ENCODE data around the gene ARL5C.
A peak's percentile ranks its signal among the peaks of the same experiment; 100 is the strongest.

Gene ARL5C

GRCh38 chr17:39161962-39162361, 4.0 kb downstream of the ARL5C start:
- Histone ChIP-seq H3K4me3 (ENCODE audit: low read depth, low read length) (no peak overlapping the region), H3K4me1 (ENCODE audit: control insufficient read depth in 1 of 2, insufficient read depth in 2 of 2, low read length in 2 of 2) (peaks cover 21 to 23% of the 10 kb centered on the region in 2 experiments), H2BK120ac (ENCODE audit: insufficient read depth, low read length, poor library complexity) (no peak overlapping the region), H3K4ac (ENCODE audit: low read depth, low read length) (no peak overlapping the region), H3K27ac (ENCODE audit: low read depth, low read length) (no peak overlapping the region), H2BK5ac (ENCODE audit: low read depth, low read length, poor library complexity) (no peak overlapping the region), H3K36me3 (ENCODE audit: control insufficient read depth in 1 of 2, insufficient read depth in 2 of 2, low read length in 2 of 2) (no peaks in the 10 kb centered on the region), H3K27me3 (ENCODE audit: insufficient read depth, low read length) (peaks cover 9% of the 10 kb centered on the region), H2BK12ac (ENCODE audit: low read length) (no peak overlapping the region), H3K79me1 (ENCODE audit: low read length) (peaks cover 4% of the 10 kb centered on the region), H3K14ac (ENCODE audit: low read length) (no peak overlapping the region), H4K8ac (ENCODE audit: low read depth, low read length) (no peak overlapping the region), H4K91ac (ENCODE audit: low read depth, low read length) (no peak overlapping the region), H2AK5ac (ENCODE audit: low read length) (no peak overlapping the region), H3K23ac (ENCODE audit: low read length) (no peak overlapping the region), H3K9ac (ENCODE audit: low read length) (no peak overlapping the region), H3K9me3 (ENCODE audit: insufficient read depth, low read depth, low read length) (no peaks in the 10 kb centered on the region), H3K79me2 (ENCODE audit: control insufficient read depth, insufficient read depth, low read length, poor library complexity) (peaks cover 3% of the 10 kb centered on the region), H3K4me2 (ENCODE audit: low read length) (no peak overlapping the region), H3K18ac (ENCODE audit: low read length) (no peak overlapping the region), H2AFZ (ENCODE audit: insufficient read depth, low read length, poor library complexity) (no peak overlapping the region), H4K12ac (ENCODE audit: low read depth, low read length) (no peak overlapping the region)
- no peak for DNase-seq
- WGBS (ENCODE audit: extremely low coverage, insufficient coverage, insufficient read length), result no CpG with 5 or more reads among the region's 2 CpGs

GRCh38 chr17:39158623-39159022, 7.3 kb downstream of the ARL5C start:
- no peak overlapping the region for H2AK5ac ChIP-seq (ENCODE audit: low read length)
- no peak overlapping the region for H3K14ac ChIP-seq (ENCODE audit: low read length)
- peaks cover 2% of the 10 kb centered on the region for H3K79me2 ChIP-seq (ENCODE audit: control insufficient read depth, insufficient read depth, low read length, poor library complexity)
- no peak overlapping the region for H3K4me3 ChIP-seq (ENCODE audit: low read depth, low read length)
- no peaks in the 10 kb centered on the region for H3K36me3 ChIP-seq (ENCODE audit: control insufficient read depth in 1 of 2, insufficient read depth in 2 of 2, low read length in 2 of 2)
- peak in 1 of 2 donors; percentile 55 for DNase-seq
- no peak overlapping the region for H4K12ac ChIP-seq (ENCODE audit: low read depth, low read length)
- no peaks in the 10 kb centered on the region for H3K27me3 ChIP-seq (ENCODE audit: insufficient read depth, low read length)
- H3K4me1 ChIP-seq (ENCODE audit: control insufficient read depth in 1 of 2, insufficient read depth in 2 of 2, low read length in 2 of 2), result peaks cover 8 to 10% of the 10 kb centered on the region in 2 experiments
- no peak overlapping the region for H3K23ac ChIP-seq (ENCODE audit: low read length)
- H3K4me2 ChIP-seq (ENCODE audit: low read length), result no peak overlapping the region
- H2BK5ac ChIP-seq (ENCODE audit: low read depth, low read length, poor library complexity), result no peak overlapping the region
- no CpG with 5 or more reads among the region's 2 CpGs for WGBS (ENCODE audit: extremely low coverage, insufficient coverage, insufficient read length)
- H2BK120ac ChIP-seq (ENCODE audit: insufficient read depth, low read length, poor library complexity), result no peak overlapping the region
- no peak overlapping the region for H2AFZ ChIP-seq (ENCODE audit: insufficient read depth, low read length, poor library complexity)
- H3K9ac ChIP-seq (ENCODE audit: low read length), result no peak overlapping the region
- H4K8ac ChIP-seq (ENCODE audit: low read depth, low read length), result no peak overlapping the region
- no peak overlapping the region for H2BK12ac ChIP-seq (ENCODE audit: low read length)
- no peaks in the 10 kb centered on the region for H3K9me3 ChIP-seq (ENCODE audit: insufficient read depth, low read depth, low read length)
- no peak overlapping the region for H3K18ac ChIP-seq (ENCODE audit: low read length)
- no peak overlapping the region for H3K4ac ChIP-seq (ENCODE audit: low read depth, low read length)
- peaks cover 3% of the 10 kb centered on the region for H3K79me1 ChIP-seq (ENCODE audit: low read length)
- H3K27ac ChIP-seq (ENCODE audit: low read depth, low read length), result no peak overlapping the region
- H4K91ac ChIP-seq (ENCODE audit: low read depth, low read length), result no peak overlapping the region

GRCh38 chr17:39156491-39156890, 9.5 kb downstream of the ARL5C start:
- H4K12ac ChIP-seq (ENCODE audit: low read depth, low read length), result no peak overlapping the region
- peaks cover 3% of the 10 kb centered on the region for H3K79me1 ChIP-seq (ENCODE audit: low read length)
- no CpG with 5 or more reads among the region's 7 CpGs for WGBS (ENCODE audit: extremely low coverage, insufficient coverage, insufficient read length)
- H3K27me3 ChIP-seq (ENCODE audit: insufficient read depth, low read length), result peaks cover 3% of the 10 kb centered on the region
- H3K9me3 ChIP-seq (ENCODE audit: insufficient read depth, low read depth, low read length), result no peaks in the 10 kb centered on the region
- H2BK12ac ChIP-seq (ENCODE audit: low read length), result no peak overlapping the region
- peaks cover 2% of the 10 kb centered on the region for H3K79me2 ChIP-seq (ENCODE audit: control insufficient read depth, insufficient read depth, low read length, poor library complexity)
- H2BK5ac ChIP-seq (ENCODE audit: low read depth, low read length, poor library complexity), result no peak overlapping the region
- H3K4ac ChIP-seq (ENCODE audit: low read depth, low read length), result no peak overlapping the region
- H3K14ac ChIP-seq (ENCODE audit: low read length), result no peak overlapping the region
- no peak overlapping the region for H3K23ac ChIP-seq (ENCODE audit: low read length)
- H3K4me1 ChIP-seq (ENCODE audit: control insufficient read depth in 1 of 2, insufficient read depth in 2 of 2, low read length in 2 of 2), result peaks cover 13 to 21% of the 10 kb centered on the region in 2 experiments
- H2AFZ ChIP-seq (ENCODE audit: insufficient read depth, low read length, poor library complexity), result no peak overlapping the region
- H3K18ac ChIP-seq (ENCODE audit: low read length), result no peak overlapping the region
- H3K9ac ChIP-seq (ENCODE audit: low read length), result no peak overlapping the region
- no peak overlapping the region for H4K8ac ChIP-seq (ENCODE audit: low read depth, low read length)
- H2BK120ac ChIP-seq (ENCODE audit: insufficient read depth, low read length, poor library complexity), result no peak overlapping the region
- H3K36me3 ChIP-seq (ENCODE audit: control insufficient read depth in 1 of 2, insufficient read depth in 2 of 2, low read length in 2 of 2), result no peaks in the 10 kb centered on the region
- peak overlapping the region; percentile 22 for H3K4me2 ChIP-seq (ENCODE audit: low read length)
- no peak overlapping the region for H3K4me3 ChIP-seq (ENCODE audit: low read depth, low read length)
- H2AK5ac ChIP-seq (ENCODE audit: low read length), result no peak overlapping the region
- no peak overlapping the region for H4K91ac ChIP-seq (ENCODE audit: low read depth, low read length)
- DNase-seq, result peak; percentile 86 to 94
- H3K27ac ChIP-seq (ENCODE audit: low read depth, low read length), result peak overlapping the region; percentile 45

GRCh38 chr17:39155654-39156053, 10.3 kb downstream of the ARL5C start:
- Histone ChIP-seq H3K27ac (ENCODE audit: low read depth, low read length) (no peak overlapping the region), H3K4me3 (ENCODE audit: low read depth, low read length) (no peak overlapping the region), H3K9me3 (ENCODE audit: insufficient read depth, low read depth, low read length) (peaks cover 1% of the 10 kb centered on the region), H2BK5ac (ENCODE audit: low read depth, low read length, poor library complexity) (no peak overlapping the region), H2AK5ac (ENCODE audit: low read length) (no peak overlapping the region), H3K18ac (ENCODE audit: low read length) (no peak overlapping the region), H3K27me3 (ENCODE audit: insufficient read depth, low read length) (peaks cover 10% of the 10 kb centered on the region), H2BK12ac (ENCODE audit: low read length) (no peak overlapping the region), H3K4ac (ENCODE audit: low read depth, low read length) (no peak overlapping the region), H2BK120ac (ENCODE audit: insufficient read depth, low read length, poor library complexity) (no peak overlapping the region), H3K23ac (ENCODE audit: low read length) (no peak overlapping the region), H3K14ac (ENCODE audit: low read length) (no peak overlapping the region), H3K4me1 (ENCODE audit: control insufficient read depth in 1 of 2, insufficient read depth in 2 of 2, low read length in 2 of 2) (peaks cover 13 to 23% of the 10 kb centered on the region in 2 experiments), H3K36me3 (ENCODE audit: control insufficient read depth in 1 of 2, insufficient read depth in 2 of 2, low read length in 2 of 2) (no peaks in the 10 kb centered on the region), H3K79me2 (ENCODE audit: control insufficient read depth, insufficient read depth, low read length, poor library complexity) (peaks cover 2% of the 10 kb centered on the region), H3K79me1 (ENCODE audit: low read length) (peaks cover 3% of the 10 kb centered on the region), H2AFZ (ENCODE audit: insufficient read depth, low read length, poor library complexity) (no peak overlapping the region), H3K4me2 (ENCODE audit: low read length) (no peak overlapping the region), H3K9ac (ENCODE audit: low read length) (no peak overlapping the region), H4K12ac (ENCODE audit: low read depth, low read length) (no peak overlapping the region), H4K8ac (ENCODE audit: low read depth, low read length) (no peak overlapping the region), H4K91ac (ENCODE audit: low read depth, low read length) (no peak overlapping the region)
- no CpG with 5 or more reads among the region's 2 CpGs for WGBS (ENCODE audit: extremely low coverage, insufficient coverage, insufficient read length)
- peak in 1 of 2 donors; percentile 29 for DNase-seq
